ENCODE results near the gene LMNB1.
"Not testable (repeated sequence)": the region's sequence is repeated elsewhere in the genome, so short reads cannot be mapped to it uniquely, and the experiment has no call there.

LMNB1 gene

DNA sequence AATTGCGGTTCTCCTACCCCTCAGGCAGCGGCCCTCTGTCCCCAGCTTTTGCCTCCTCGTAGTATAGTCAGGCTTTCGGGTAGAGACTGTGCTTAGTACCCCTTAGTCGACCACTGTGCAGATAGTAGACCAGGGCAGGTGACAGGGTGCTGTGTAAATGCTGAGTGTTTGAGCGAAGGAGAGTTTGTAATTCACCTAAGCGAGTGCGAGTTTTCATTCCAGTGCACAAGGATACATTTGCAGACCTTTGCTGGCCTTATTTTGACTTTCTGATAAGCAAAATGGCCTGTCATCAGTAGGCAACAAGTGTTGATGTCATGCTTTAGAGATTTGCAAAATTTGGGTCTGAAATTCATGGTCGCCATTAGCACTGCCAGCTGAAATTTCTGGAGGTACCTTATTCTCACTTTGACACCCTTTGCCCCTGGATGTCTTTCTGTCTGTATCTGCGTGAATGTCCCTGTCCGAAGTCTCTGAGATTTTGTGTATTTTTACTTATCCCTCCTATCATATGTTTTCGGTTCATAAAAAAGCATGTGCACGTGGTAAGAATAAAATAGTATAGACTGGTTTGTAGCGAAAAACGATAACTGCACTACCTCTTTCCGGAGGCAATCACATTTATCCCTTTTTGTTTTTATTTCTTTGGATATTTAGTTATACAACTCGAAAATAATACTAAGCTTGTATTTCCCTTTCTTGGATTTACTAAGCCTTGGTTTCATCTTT, 1.9 kb downstream of the LMNB1 start:
- peak overlapping the region in 1 of 2 experiments; percentile 78 for H3K14ac ChIP-seq (ENCODE audit: low read length in 2 of 2)
- peak overlapping the region; percentile 23 to 92 for H3K18ac ChIP-seq (ENCODE audit: low read depth in 1 of 2, low read length in 2 of 2)
- peak overlapping the region; percentile 92 to 96 for H3K4me3 ChIP-seq (ENCODE audit: insufficient read depth in 1 of 2, low read depth in 1 of 2, low read length in 2 of 2)
- no peak for DNase-seq
- H2BK120ac ChIP-seq (ENCODE audit: low read depth, low read length), result no peak overlapping the region
- H4K91ac ChIP-seq (ENCODE audit: low read length), result no peak overlapping the region
- H3K27ac ChIP-seq (ENCODE audit: low read length, poor library complexity, severe bottlenecking), result peak overlapping the region; percentile 66
- peak overlapping the region; percentile 86 for H3K9ac ChIP-seq (ENCODE audit: low read length)
- H2AK5ac ChIP-seq (ENCODE audit: low read length, severe bottlenecking), result no peak overlapping the region
- H3K79me1 ChIP-seq (replicated peaks; ENCODE audit: low read length, poor library complexity, severe bottlenecking), result no peaks in the 10 kb centered on the region
- no peak overlapping the region for H4K8ac ChIP-seq (ENCODE audit: low read length)
- no peaks in the 10 kb centered on the region for H3K9me3 ChIP-seq (ENCODE audit: control insufficient read depth, low read length)
- H2BK15ac ChIP-seq (ENCODE audit: low read depth, poor library complexity, severe bottlenecking), result no peak overlapping the region
- H3K27me3 ChIP-seq (ENCODE audit: control insufficient read depth in 1 of 2, insufficient read depth in 1 of 2, low read length in 2 of 2), result no peaks in the 10 kb centered on the region
- peak overlapping the region; percentile 97 for H3K4me2 ChIP-seq (ENCODE audit: low read length, poor library complexity, severe bottlenecking)
- peak overlapping the region in 1 of 2 experiments; percentile 4 for H3K4ac ChIP-seq (ENCODE audit: low read depth in 1 of 2, low read length in 2 of 2)
- peak overlapping the region in 1 of 2 experiments; percentile 42 for H2BK12ac ChIP-seq (ENCODE audit: low read length in 2 of 2)
- no peak overlapping the region for H2BK5ac ChIP-seq (ENCODE audit: low read depth, low read length, poor library complexity, severe bottlenecking)
- peak overlapping the region; percentile 79 for H2AFZ ChIP-seq (ENCODE audit: low read depth, low read length)
- peaks cover 2% of the 10 kb centered on the region for H3K4me1 ChIP-seq (ENCODE audit: control insufficient read depth, insufficient read depth, low read depth, low read length)
- no peaks in the 10 kb centered on the region for H3K36me3 ChIP-seq (ENCODE audit: control insufficient read depth in 1 of 2, insufficient read depth in 2 of 2, low read depth in 1 of 2, low read length in 2 of 2)
- WGBS, result 9% methylated on average over 10 of the region's 17 CpGs
- peak overlapping the region in 1 of 2 experiments; percentile 6 for H3K23ac ChIP-seq (ENCODE audit: low read length in 2 of 2)

DNA sequence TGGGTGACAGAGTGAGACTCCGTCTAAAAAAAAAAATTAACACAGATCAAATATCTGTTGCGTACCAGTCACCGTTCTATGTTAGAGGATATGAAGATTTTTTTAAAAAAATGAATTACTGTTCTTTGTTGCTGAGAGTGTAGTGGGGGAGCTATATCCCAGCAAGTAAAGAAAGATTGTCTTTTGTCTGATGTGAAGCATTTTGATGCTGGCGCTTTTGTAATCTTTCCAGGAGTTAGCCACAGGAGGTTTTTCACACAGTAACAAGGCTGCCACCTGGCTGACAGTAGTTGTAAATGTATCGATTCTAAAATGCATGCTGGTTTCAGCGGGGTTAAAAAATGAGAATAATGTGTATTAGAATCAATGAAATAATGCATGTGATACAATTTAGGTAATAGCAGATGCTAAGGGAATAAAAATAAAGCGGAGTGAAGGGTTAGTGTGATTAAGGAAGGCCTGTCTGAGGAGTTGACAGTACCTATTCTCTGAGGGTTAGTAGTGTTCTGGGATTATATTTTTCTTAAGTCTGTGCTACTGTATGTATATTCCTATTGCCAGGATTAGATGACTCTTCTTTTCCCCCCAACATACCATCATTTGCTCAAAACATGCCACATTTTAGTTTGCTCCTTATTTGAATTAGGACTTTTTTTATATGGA, 3.4 kb downstream of the LMNB1 start:
- Histone ChIP-seq H3K4ac (ENCODE audit: low read depth in 1 of 2, low read length in 2 of 2) (no peak overlapping the region), H3K14ac (ENCODE audit: low read length in 2 of 2) (no peak overlapping the region), H4K8ac (ENCODE audit: low read length) (no peak overlapping the region), H3K4me1 (ENCODE audit: control insufficient read depth, insufficient read depth, low read depth, low read length) (peaks cover 2% of the 10 kb centered on the region), H3K23ac (ENCODE audit: low read length in 2 of 2) (no peak overlapping the region), H2BK12ac (ENCODE audit: low read length in 2 of 2) (no peak overlapping the region), H4K91ac (ENCODE audit: low read length) (no peak overlapping the region), H2AK5ac (ENCODE audit: low read length, severe bottlenecking) (no peak overlapping the region), H3K36me3 (ENCODE audit: control insufficient read depth in 1 of 2, insufficient read depth in 2 of 2, low read depth in 1 of 2, low read length in 2 of 2) (no peaks in the 10 kb centered on the region), H3K27me3 (ENCODE audit: control insufficient read depth in 1 of 2, insufficient read depth in 1 of 2, low read length in 2 of 2) (no peaks in the 10 kb centered on the region), H3K18ac (ENCODE audit: low read depth in 1 of 2, low read length in 2 of 2) (no peak overlapping the region), H3K4me2 (ENCODE audit: low read length, poor library complexity, severe bottlenecking) (no peak overlapping the region), H3K79me1 (replicated peaks; ENCODE audit: low read length, poor library complexity, severe bottlenecking) (no peaks in the 10 kb centered on the region), H3K4me3 (ENCODE audit: insufficient read depth in 1 of 2, low read depth in 1 of 2, low read length in 2 of 2) (no peak overlapping the region), H3K9ac (ENCODE audit: low read length) (peak overlapping the region; percentile 51), H2AFZ (ENCODE audit: low read depth, low read length) (no peak overlapping the region), H2BK120ac (ENCODE audit: low read depth, low read length) (no peak overlapping the region), H2BK5ac (ENCODE audit: low read depth, low read length, poor library complexity, severe bottlenecking) (no peak overlapping the region), H2BK15ac (ENCODE audit: low read depth, poor library complexity, severe bottlenecking) (no peak overlapping the region), H3K9me3 (ENCODE audit: control insufficient read depth, low read length) (no peaks in the 10 kb centered on the region), H3K27ac (ENCODE audit: low read length, poor library complexity, severe bottlenecking) (no peak overlapping the region)
- 51% methylated on average over 7 of the region's 7 CpGs for WGBS
- peak; percentile 80 for DNase-seq

DNA sequence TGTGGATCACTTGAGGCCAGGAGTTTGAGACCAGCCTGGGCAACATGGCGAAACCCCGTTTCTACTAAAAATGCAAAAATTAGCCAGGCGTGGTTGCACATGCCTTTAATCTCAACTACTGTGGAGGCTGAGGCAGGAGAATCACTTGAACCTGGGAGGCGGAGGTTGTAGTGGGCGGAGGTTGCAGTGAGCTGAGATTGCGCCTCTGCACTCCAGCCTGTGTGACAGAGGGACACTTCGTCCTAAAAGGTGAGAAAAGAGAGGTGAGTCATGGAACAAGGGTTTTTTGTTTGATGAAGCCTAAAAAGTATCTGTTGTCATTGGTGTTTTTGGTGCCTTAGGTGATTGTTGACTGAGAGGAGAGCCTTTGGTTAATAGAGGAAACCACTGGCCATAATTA, 11.5 kb downstream of the LMNB1 start:
- H2BK5ac ChIP-seq (ENCODE audit: low read depth, low read length, poor library complexity, severe bottlenecking); H3K9me3 ChIP-seq (ENCODE audit: control insufficient read depth, low read length); H2BK12ac ChIP-seq (ENCODE audit: low read length in 2 of 2); H3K4me3 ChIP-seq (ENCODE audit: insufficient read depth in 1 of 2, low read depth in 1 of 2, low read length in 2 of 2); H2BK15ac ChIP-seq (ENCODE audit: low read depth, poor library complexity, severe bottlenecking); H3K79me1 ChIP-seq (replicated peaks; ENCODE audit: low read length, poor library complexity, severe bottlenecking); H3K4me2 ChIP-seq (ENCODE audit: low read length, poor library complexity, severe bottlenecking); H3K9ac ChIP-seq (ENCODE audit: low read length); H3K18ac ChIP-seq (ENCODE audit: low read depth in 1 of 2, low read length in 2 of 2); H2AFZ ChIP-seq (ENCODE audit: low read depth, low read length); DNase-seq; H3K27me3 ChIP-seq (ENCODE audit: control insufficient read depth in 1 of 2, insufficient read depth in 1 of 2, low read length in 2 of 2); H3K4me1 ChIP-seq (ENCODE audit: control insufficient read depth, insufficient read depth, low read depth, low read length); H3K23ac ChIP-seq (ENCODE audit: low read length in 2 of 2); H4K91ac ChIP-seq (ENCODE audit: low read length); H3K14ac ChIP-seq (ENCODE audit: low read length in 2 of 2); H3K36me3 ChIP-seq (ENCODE audit: control insufficient read depth in 1 of 2, insufficient read depth in 2 of 2, low read depth in 1 of 2, low read length in 2 of 2); H3K4ac ChIP-seq (ENCODE audit: low read depth in 1 of 2, low read length in 2 of 2); H2AK5ac ChIP-seq (ENCODE audit: low read length, severe bottlenecking); H3K27ac ChIP-seq (ENCODE audit: low read length, poor library complexity, severe bottlenecking); H2BK120ac ChIP-seq (ENCODE audit: low read depth, low read length): not testable (repeated sequence)
- WGBS, result 93% methylated on average over 7 of the region's 7 CpGs
- H4K8ac ChIP-seq (ENCODE audit: low read length), result peak overlapping the region; percentile 91

DNA sequence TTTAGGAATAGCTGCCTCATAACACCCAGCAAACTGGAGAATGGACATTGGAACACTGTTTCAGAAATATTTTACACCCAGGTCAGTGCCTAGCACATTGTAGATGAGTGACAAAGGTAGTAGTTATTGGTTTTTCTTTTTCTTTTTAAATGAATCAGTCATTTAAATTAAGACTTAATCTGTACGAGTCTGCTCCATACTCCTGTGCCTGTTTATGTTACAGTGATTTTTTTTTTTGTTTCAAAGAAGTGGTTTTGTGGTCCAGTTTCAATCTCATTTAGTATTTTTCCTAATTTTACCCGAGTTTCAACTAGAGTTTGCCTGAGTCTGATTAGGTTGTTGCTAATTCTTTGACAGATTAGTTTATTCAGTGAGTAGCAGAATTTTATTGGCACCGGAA, 16.2 kb downstream of the LMNB1 start:
- Histone ChIP-seq H3K36me3 (ENCODE audit: control insufficient read depth in 1 of 2, insufficient read depth in 2 of 2, low read depth in 1 of 2, low read length in 2 of 2) (no peaks in the 10 kb centered on the region), H2BK15ac (ENCODE audit: low read depth, poor library complexity, severe bottlenecking) (no peak overlapping the region), H2AFZ (ENCODE audit: low read depth, low read length) (no peak overlapping the region), H4K8ac (ENCODE audit: low read length) (no peak overlapping the region), H3K4me3 (ENCODE audit: insufficient read depth in 1 of 2, low read depth in 1 of 2, low read length in 2 of 2) (no peak overlapping the region), H3K79me1 (replicated peaks; ENCODE audit: low read length, poor library complexity, severe bottlenecking) (peaks cover 7% of the 10 kb centered on the region), H3K18ac (ENCODE audit: low read depth in 1 of 2, low read length in 2 of 2) (no peak overlapping the region), H3K9ac (ENCODE audit: low read length) (no peak overlapping the region), H2BK5ac (ENCODE audit: low read depth, low read length, poor library complexity, severe bottlenecking) (no peak overlapping the region), H3K14ac (ENCODE audit: low read length in 2 of 2) (no peak overlapping the region), H4K91ac (ENCODE audit: low read length) (no peak overlapping the region), H3K27ac (ENCODE audit: low read length, poor library complexity, severe bottlenecking) (no peak overlapping the region), H2AK5ac (ENCODE audit: low read length, severe bottlenecking) (no peak overlapping the region), H3K23ac (ENCODE audit: low read length in 2 of 2) (no peak overlapping the region), H3K4me1 (ENCODE audit: control insufficient read depth, insufficient read depth, low read depth, low read length) (peaks cover 2% of the 10 kb centered on the region), H3K9me3 (ENCODE audit: control insufficient read depth, low read length) (no peaks in the 10 kb centered on the region), H3K4ac (ENCODE audit: low read depth in 1 of 2, low read length in 2 of 2) (no peak overlapping the region), H2BK120ac (ENCODE audit: low read depth, low read length) (no peak overlapping the region), H3K27me3 (ENCODE audit: control insufficient read depth in 1 of 2, insufficient read depth in 1 of 2, low read length in 2 of 2) (no peaks in the 10 kb centered on the region), H2BK12ac (ENCODE audit: low read length in 2 of 2) (no peak overlapping the region), H3K4me2 (ENCODE audit: low read length, poor library complexity, severe bottlenecking) (no peak overlapping the region)
- WGBS, result 93% methylated on average over 3 of the region's 3 CpGs
- no peak for DNase-seq
